ENCODE data around the gene WNT7B. TPM values are rescaled to one million over a fixed set of nuclear protein-coding genes. Genes with fewer than 3 reads are reported as not detected.

Gene WNT7B
- total RNA-seq, 1 experiment from 2014 or later: 0.57 TPM

- no TSS peak for BruUV-seq (replicated peaks)
- no peak for TF ChIP-seq CTCF (IDR thresholded peaks at IDR 0.05; ENCODE audit: insufficient read depth in 1 of 2, low read depth in 1 of 2, low read length in 1 of 2, severe bottlenecking in 1 of 2, unreplicated experiment in 1 of 2)
- POLR2A ChIA-PET: no interaction called here
Measured at GRCh38 chr22:45942344-45942743, 34.6 kb downstream of the WNT7B start.

GRCh38 chr22:45938913-45939312 is 38.0 kb downstream of the WNT7B start:
- H3K36me3 Mint-ChIP-seq (ENCODE audit: insufficient read depth, unreplicated experiment): no peaks in the 10 kb centered on the region
- POLR2A ChIA-PET: no interaction called here
- CTCF ChIA-PET: no interaction called here

More at GRCh38 chr22:45942344-45942743, 34.6 kb downstream of the WNT7B start:
- no peak overlapping the region for H3K27ac Mint-ChIP-seq (ENCODE audit: unreplicated experiment)
- H3K27me3 ChIP-seq (replicated peaks; ENCODE audit: control insufficient read depth, insufficient read depth, low read length): no peaks in the 10 kb centered on the region
- peaks cover 4% of the 10 kb centered on the region for H3K36me3 Mint-ChIP-seq (ENCODE audit: insufficient read depth, unreplicated experiment)
- no peaks in the 10 kb centered on the region for H3K9me3 ChIP-seq
- no peaks in the 10 kb centered on the region for H3K36me3 ChIP-seq (ENCODE audit: control insufficient read depth, insufficient read depth, low read length)
- no peak for DNase-seq
- H3K27me3 Mint-ChIP-seq (ENCODE audit: insufficient read depth, unreplicated experiment): peaks cover 3% of the 10 kb centered on the region
- peaks cover 8% of the 10 kb centered on the region; the same call in 1 of the 2 replicates for H3K4me1 ChIP-seq
- CTCF ChIA-PET: interaction anchor here (0.6 kb wide), 1 partner anchor 20 kb away, joined by 3 read pairs; no protein-coding TSS in a partner anchor
- intact Hi-C loops (cut with micrococcal nuclease; ENCODE audit: unreplicated experiment): no loop called here
- no peaks in the 10 kb centered on the region for H3K9me3 Mint-ChIP-seq (ENCODE audit: unreplicated experiment)
- no peaks in the 10 kb centered on the region for H3K4me1 Mint-ChIP-seq (ENCODE audit: low read depth, unreplicated experiment)
- H3K4me3 ChIP-seq (ENCODE audit: low read depth, low read length): no peak overlapping the region
- H3K4me3 Mint-ChIP-seq (ENCODE audit: unreplicated experiment): no peak overlapping the region

GRCh38 chr22:45937960-45938359 is 39.0 kb downstream of the WNT7B start:
- Histone ChIP-seq H3K9me3 (no peaks in the 10 kb centered on the region), H3K36me3 (ENCODE audit: control insufficient read depth, insufficient read depth, low read length) (no peaks in the 10 kb centered on the region), H3K4me3 (ENCODE audit: low read depth, low read length) (no peak overlapping the region), H3K4me1 (peaks cover 8% of the 10 kb centered on the region; the same call in 1 of the 2 replicates), H3K27me3 (replicated peaks; ENCODE audit: control insufficient read depth, insufficient read depth, low read length) (no peaks in the 10 kb centered on the region; the same call in 1 of the 2 replicates)
- intact Hi-C loops (cut with micrococcal nuclease; ENCODE audit: unreplicated experiment): no loop called here
- Mint-ChIP-seq H3K27me3 (ENCODE audit: insufficient read depth, unreplicated experiment) (peaks cover 3% of the 10 kb centered on the region), H3K4me1 (ENCODE audit: low read depth, unreplicated experiment) (no peaks in the 10 kb centered on the region), H3K27ac (ENCODE audit: unreplicated experiment) (no peak overlapping the region), H3K4me3 (ENCODE audit: unreplicated experiment) (no peak overlapping the region), H3K9me3 (ENCODE audit: unreplicated experiment) (no peaks in the 10 kb centered on the region), H3K36me3 (ENCODE audit: insufficient read depth, unreplicated experiment) (no peaks in the 10 kb centered on the region)
- DNase-seq: no peak
- ChIA-PET POLR2A (no interaction called here), CTCF (no interaction called here)
- no TSS peak for BruUV-seq (replicated peaks)
- no peak for TF ChIP-seq CTCF (IDR thresholded peaks at IDR 0.05; ENCODE audit: insufficient read depth in 1 of 2, low read depth in 1 of 2, low read length in 1 of 2, severe bottlenecking in 1 of 2, unreplicated experiment in 1 of 2)

More at GRCh38 chr22:45938913-45939312, 38.0 kb downstream of the WNT7B start:
- Mint-ChIP-seq H3K4me1 (ENCODE audit: low read depth, unreplicated experiment) (no peaks in the 10 kb centered on the region), H3K9me3 (ENCODE audit: unreplicated experiment) (no peaks in the 10 kb centered on the region), H3K27ac (ENCODE audit: unreplicated experiment) (no peak overlapping the region), H3K4me3 (ENCODE audit: unreplicated experiment) (no peak overlapping the region), H3K27me3 (ENCODE audit: insufficient read depth, unreplicated experiment) (peaks cover 3% of the 10 kb centered on the region)
- Histone ChIP-seq H3K4me1 (peaks cover 8% of the 10 kb centered on the region; the same call in 1 of the 2 replicates), H3K4me3 (ENCODE audit: low read depth, low read length) (no peak overlapping the region), H3K36me3 (ENCODE audit: control insufficient read depth, insufficient read depth, low read length) (no peaks in the 10 kb centered on the region), H3K27me3 (replicated peaks; ENCODE audit: control insufficient read depth, insufficient read depth, low read length) (no peaks in the 10 kb centered on the region; the same call in 1 of the 2 replicates), H3K9me3 (no peaks in the 10 kb centered on the region)
- no peak for TF ChIP-seq CTCF (IDR thresholded peaks at IDR 0.05; ENCODE audit: insufficient read depth in 1 of 2, low read depth in 1 of 2, low read length in 1 of 2, severe bottlenecking in 1 of 2, unreplicated experiment in 1 of 2)
- DNase-seq: no peak
- intact Hi-C loops (cut with micrococcal nuclease; ENCODE audit: unreplicated experiment): no loop called here
- no TSS peak for BruUV-seq (replicated peaks)

All from Caco-2 (cell line).